ENCODE results near the gene DTL.

DNA sequence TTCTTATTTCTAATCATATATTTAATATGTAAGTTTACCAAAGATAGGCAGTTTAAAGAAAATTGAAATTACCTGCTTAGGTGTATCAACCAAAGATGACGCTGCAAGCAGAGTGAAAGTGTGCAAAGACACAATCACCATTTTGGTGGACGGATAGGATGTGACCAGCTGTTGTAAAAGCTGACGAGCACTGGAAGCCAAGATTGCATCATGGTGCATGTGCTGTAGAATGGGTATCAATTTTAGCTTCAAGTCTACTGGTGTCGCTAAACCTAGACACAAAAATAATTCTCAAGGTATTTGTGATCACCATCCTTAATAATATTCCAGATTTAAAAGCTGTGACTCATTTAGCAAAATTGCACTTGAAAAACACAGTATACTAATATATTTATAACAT, 28.4 kb upstream of the DTL start:
- no peak for TF ChIP-seq POLR2AphosphoS5 (IDR thresholded peaks at IDR 0.05)
- TF ChIP-seq, protein P1, sequence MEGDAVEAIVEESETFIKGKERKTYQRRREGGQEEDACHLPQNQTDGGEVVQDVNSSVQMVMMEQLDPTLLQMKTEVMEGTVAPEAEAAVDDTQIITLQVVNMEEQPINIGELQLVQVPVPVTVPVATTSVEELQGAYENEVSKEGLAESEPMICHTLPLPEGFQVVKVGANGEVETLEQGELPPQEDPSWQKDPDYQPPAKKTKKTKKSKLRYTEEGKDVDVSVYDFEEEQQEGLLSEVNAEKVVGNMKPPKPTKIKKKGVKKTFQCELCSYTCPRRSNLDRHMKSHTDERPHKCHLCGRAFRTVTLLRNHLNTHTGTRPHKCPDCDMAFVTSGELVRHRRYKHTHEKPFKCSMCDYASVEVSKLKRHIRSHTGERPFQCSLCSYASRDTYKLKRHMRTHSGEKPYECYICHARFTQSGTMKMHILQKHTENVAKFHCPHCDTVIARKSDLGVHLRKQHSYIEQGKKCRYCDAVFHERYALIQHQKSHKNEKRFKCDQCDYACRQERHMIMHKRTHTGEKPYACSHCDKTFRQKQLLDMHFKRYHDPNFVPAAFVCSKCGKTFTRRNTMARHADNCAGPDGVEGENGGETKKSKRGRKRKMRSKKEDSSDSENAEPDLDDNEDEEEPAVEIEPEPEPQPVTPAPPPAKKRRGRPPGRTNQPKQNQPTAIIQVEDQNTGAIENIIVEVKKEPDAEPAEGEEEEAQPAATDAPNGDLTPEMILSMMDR (IDR thresholded peaks at IDR 0.05) = no peak
- no peak for TF ChIP-seq POLR2A (IDR thresholded peaks at IDR 0.05; ENCODE audit: low read depth)
- TF ChIP-seq EP300 (IDR thresholded peaks at IDR 0.05) = no peak
